ENCODE data around the gene LRMDA.

- TF ChIP-seq CTCF (IDR thresholded peaks at IDR 0.05) (no peak), POLR2A (IDR thresholded peaks at IDR 0.05) (no peak)
These were observed 579.3 kb downstream of the LRMDA start for GRCh38 chr10:76010703-76011102.
